ENCODE measurements around the gene ZMYND8.
"Not testable (repeated sequence)": the region's sequence is repeated elsewhere in the genome, so short reads cannot be mapped to it uniquely, and the experiment has no call there.

Gene ZMYND8

GRCh38 chr20:47356526-47357295 is at the start of gene ZMYND8:
Gene ZMYND8, minus strand, starts transcription at chr20:47356699. Its CDS starts 29 bp downstream, at chr20:47356670.
- Histone ChIP-seq H3K4me1 (ENCODE audit: control insufficient read depth in 1 of 2, insufficient read depth in 2 of 2, low read length in 2 of 2) (peaks cover 94 to 95% of the 10 kb centered on the region in 2 donors), H3K27ac (ENCODE audit: low read depth, low read length) (peak within 1 kb of the TSS; percentile 87), H3K27me3 (ENCODE audit: control insufficient read depth in 1 of 2, insufficient read depth in 2 of 2, low read length in 2 of 2) (no peaks in the 10 kb centered on the region), H3K9ac (ENCODE audit: low read depth in 1 of 2, low read length in 2 of 2) (peak within 1 kb of the TSS; percentile 76 to 79), H3K4me3 (ENCODE audit: low read depth in 1 of 2, low read length in 2 of 2) (peak within 1 kb of the TSS; percentile 60 to 63), H3K9me3 (ENCODE audit: control insufficient read depth in 1 of 2, low read length in 2 of 2) (no peaks in the 10 kb centered on the region), H3K36me3 (ENCODE audit: control insufficient read depth in 1 of 2, insufficient read depth in 2 of 2, low read length in 2 of 2) (no peaks in the 10 kb centered on the region)

GRCh38 chr20:47405775-47406325 is 49.4 kb upstream of the ZMYND8 start:
- Histone ChIP-seq H3K36me3 (ENCODE audit: control insufficient read depth in 1 of 2, insufficient read depth in 2 of 2, low read length in 2 of 2) (no peaks in the 10 kb centered on the region), H3K27me3 (ENCODE audit: control insufficient read depth in 1 of 2, insufficient read depth in 2 of 2, low read length in 2 of 2) (no peaks in the 10 kb centered on the region), H3K4me1 (ENCODE audit: control insufficient read depth in 1 of 2, insufficient read depth in 2 of 2, low read length in 2 of 2) (no peaks in the 10 kb centered on the region), H3K27ac (ENCODE audit: low read depth, low read length) (no peak overlapping the region), H3K4me3 (ENCODE audit: low read depth in 1 of 2, low read length in 2 of 2) (no peak overlapping the region), H3K9me3 (ENCODE audit: control insufficient read depth in 1 of 2, low read length in 2 of 2) (no peaks in the 10 kb centered on the region), H3K9ac (ENCODE audit: low read depth in 1 of 2, low read length in 2 of 2) (no peak overlapping the region)

GRCh38 chr20:47400685-47401084 is 44.2 kb upstream of the ZMYND8 start:
- Histone ChIP-seq H3K4me1 (ENCODE audit: control insufficient read depth in 1 of 2, insufficient read depth in 2 of 2, low read length in 2 of 2) (no peaks in the 10 kb centered on the region), H3K9me3 (ENCODE audit: control insufficient read depth in 1 of 2, low read length in 2 of 2) (no peaks in the 10 kb centered on the region), H3K36me3 (ENCODE audit: control insufficient read depth in 1 of 2, insufficient read depth in 2 of 2, low read length in 2 of 2) (no peaks in the 10 kb centered on the region), H3K27ac (ENCODE audit: low read depth, low read length) (no peak overlapping the region), H3K4me3 (ENCODE audit: low read depth in 1 of 2, low read length in 2 of 2) (no peak overlapping the region), H3K9ac (ENCODE audit: low read depth in 1 of 2, low read length in 2 of 2) (no peak overlapping the region), H3K27me3 (ENCODE audit: control insufficient read depth in 1 of 2, insufficient read depth in 2 of 2, low read length in 2 of 2) (no peaks in the 10 kb centered on the region)

- Histone ChIP-seq H3K36me3 (ENCODE audit: control insufficient read depth in 1 of 2, insufficient read depth in 2 of 2, low read length in 2 of 2) (no peaks in the 10 kb centered on the region), H3K27me3 (ENCODE audit: control insufficient read depth in 1 of 2, insufficient read depth in 2 of 2, low read length in 2 of 2) (no peaks in the 10 kb centered on the region), H3K4me1 (ENCODE audit: control insufficient read depth in 1 of 2, insufficient read depth in 2 of 2, low read length in 2 of 2) (no peaks in the 10 kb centered on the region), H3K9ac (ENCODE audit: low read depth in 1 of 2, low read length in 2 of 2) (no peak overlapping the region), H3K4me3 (ENCODE audit: low read depth in 1 of 2, low read length in 2 of 2) (no peak overlapping the region), H3K27ac (ENCODE audit: low read depth, low read length) (no peak overlapping the region), H3K9me3 (ENCODE audit: control insufficient read depth in 1 of 2, low read length in 2 of 2) (no peaks in the 10 kb centered on the region)
Observed at GRCh38 chr20:47397652-47398301, 41.3 kb upstream of the ZMYND8 start.

- Histone ChIP-seq H3K4me3 (ENCODE audit: low read depth in 1 of 2, low read length in 2 of 2) (no peak overlapping the region), H3K36me3 (ENCODE audit: control insufficient read depth in 1 of 2, insufficient read depth in 2 of 2, low read length in 2 of 2) (no peaks in the 10 kb centered on the region), H3K9me3 (ENCODE audit: control insufficient read depth in 1 of 2, low read length in 2 of 2) (no peaks in the 10 kb centered on the region), H3K27me3 (ENCODE audit: control insufficient read depth in 1 of 2, insufficient read depth in 2 of 2, low read length in 2 of 2) (no peaks in the 10 kb centered on the region), H3K9ac (ENCODE audit: low read depth in 1 of 2, low read length in 2 of 2) (no peak overlapping the region), H3K4me1 (ENCODE audit: control insufficient read depth in 1 of 2, insufficient read depth in 2 of 2, low read length in 2 of 2) (no peaks in the 10 kb centered on the region), H3K27ac (ENCODE audit: low read depth, low read length) (no peak overlapping the region)
Observed at GRCh38 chr20:47396762-47397476, 40.4 kb upstream of the ZMYND8 start.

GRCh38 chr20:47393796-47394514 is 37.5 kb upstream of the ZMYND8 start:
- H3K4me3 ChIP-seq (ENCODE audit: low read depth in 1 of 2, low read length in 2 of 2); H3K27me3 ChIP-seq (ENCODE audit: control insufficient read depth in 1 of 2, insufficient read depth in 2 of 2, low read length in 2 of 2); H3K36me3 ChIP-seq (ENCODE audit: control insufficient read depth in 1 of 2, insufficient read depth in 2 of 2, low read length in 2 of 2); H3K9ac ChIP-seq (ENCODE audit: low read depth in 1 of 2, low read length in 2 of 2); H3K9me3 ChIP-seq (ENCODE audit: control insufficient read depth in 1 of 2, low read length in 2 of 2); H3K27ac ChIP-seq (ENCODE audit: low read depth, low read length); H3K4me1 ChIP-seq (ENCODE audit: control insufficient read depth in 1 of 2, insufficient read depth in 2 of 2, low read length in 2 of 2): not testable (repeated sequence)

- H3K9me3 ChIP-seq (ENCODE audit: control insufficient read depth in 1 of 2, low read length in 2 of 2): no peaks in the 10 kb centered on the region
- no peaks in the 10 kb centered on the region for H3K27me3 ChIP-seq (ENCODE audit: control insufficient read depth in 1 of 2, insufficient read depth in 2 of 2, low read length in 2 of 2)
- H3K27ac ChIP-seq (ENCODE audit: low read depth, low read length): no peak overlapping the region
- no peak overlapping the region for H3K9ac ChIP-seq (ENCODE audit: low read depth in 1 of 2, low read length in 2 of 2)
- no peaks in the 10 kb centered on the region for H3K4me1 ChIP-seq (ENCODE audit: control insufficient read depth in 1 of 2, insufficient read depth in 2 of 2, low read length in 2 of 2)
- no peaks in the 10 kb centered on the region for H3K36me3 ChIP-seq (ENCODE audit: control insufficient read depth in 1 of 2, insufficient read depth in 2 of 2, low read length in 2 of 2)
- no peak overlapping the region for H3K4me3 ChIP-seq (ENCODE audit: low read depth in 1 of 2, low read length in 2 of 2)
Observed at GRCh38 chr20:47392721-47393073, 36.2 kb upstream of the ZMYND8 start.

GRCh38 chr20:47392015-47392720 is 35.7 kb upstream of the ZMYND8 start:
- H3K36me3 ChIP-seq (ENCODE audit: control insufficient read depth in 1 of 2, insufficient read depth in 2 of 2, low read length in 2 of 2): no peaks in the 10 kb centered on the region
- H3K27me3 ChIP-seq (ENCODE audit: control insufficient read depth in 1 of 2, insufficient read depth in 2 of 2, low read length in 2 of 2): no peaks in the 10 kb centered on the region
- H3K27ac ChIP-seq (ENCODE audit: low read depth, low read length): no peak overlapping the region
- no peaks in the 10 kb centered on the region for H3K4me1 ChIP-seq (ENCODE audit: control insufficient read depth in 1 of 2, insufficient read depth in 2 of 2, low read length in 2 of 2)
- H3K9me3 ChIP-seq (ENCODE audit: control insufficient read depth in 1 of 2, low read length in 2 of 2): no peaks in the 10 kb centered on the region
- H3K4me3 ChIP-seq (ENCODE audit: low read depth in 1 of 2, low read length in 2 of 2): no peak overlapping the region
- no peak overlapping the region for H3K9ac ChIP-seq (ENCODE audit: low read depth in 1 of 2, low read length in 2 of 2)

GRCh38 chr20:47391276-47392010 is 34.9 kb upstream of the ZMYND8 start:
- H3K4me1 ChIP-seq (ENCODE audit: control insufficient read depth in 1 of 2, insufficient read depth in 2 of 2, low read length in 2 of 2): no peaks in the 10 kb centered on the region
- no peak overlapping the region for H3K27ac ChIP-seq (ENCODE audit: low read depth, low read length)
- no peaks in the 10 kb centered on the region for H3K9me3 ChIP-seq (ENCODE audit: control insufficient read depth in 1 of 2, low read length in 2 of 2)
- H3K9ac ChIP-seq (ENCODE audit: low read depth in 1 of 2, low read length in 2 of 2): no peak overlapping the region
- no peaks in the 10 kb centered on the region for H3K27me3 ChIP-seq (ENCODE audit: control insufficient read depth in 1 of 2, insufficient read depth in 2 of 2, low read length in 2 of 2)
- H3K4me3 ChIP-seq (ENCODE audit: low read depth in 1 of 2, low read length in 2 of 2): no peak overlapping the region
- no peaks in the 10 kb centered on the region for H3K36me3 ChIP-seq (ENCODE audit: control insufficient read depth in 1 of 2, insufficient read depth in 2 of 2, low read length in 2 of 2)
